OCI-LY7 (cell line): Measurements from ENCODE around the gene CCDC117. TPM values are rescaled to one million over a fixed set of nuclear protein-coding genes. Genes with fewer than 3 reads are reported as not detected.
A peak's percentile ranks its signal among the peaks of the same experiment; 100 is the strongest.
"Not testable (repeated sequence)": the region's sequence is repeated elsewhere in the genome, so short reads cannot be mapped to it uniquely, and the experiment has no call there.

Experiments
- BruUV-seq: library from RNA; stranded (reverse); fragments of 400-500 nt; replicated peaks from 2 replicates; lab custom pipeline; 2021; lab: Mats Ljungman, UMichigan
- CTCF ChIA-PET: fragments of 300-600 bp; sonication (Branson Sonifier 250); formaldehyde crosslinking; loops from one replicate; lab custom pipeline; 2022; ENCODE audit warnings: antibody characterized with exemption; ENCODE audit not compliant: unreplicated experiment; lab: Charles Lee
- POLR2A ChIA-PET: fragments of 300-600 bp; sonication (Branson Sonifier 250); formaldehyde crosslinking; loops from one replicate; lab custom pipeline; 2022; ENCODE audit warnings: antibody characterized with exemption; lab: Charles Lee
- DNase-seq: peaks from one replicate; pipeline ENCODE4 v3.0.0-alpha.2; 2015; ENCODE audit warnings: low spot score
- H2AFZ ChIP-seq: fragments of 200-600 bp; sonication (generic), shearing (Covaris generic); 2 replicates; pipeline ENCODE4 v1.6.1; 2014; ENCODE audit warnings: mild to moderate bottlenecking, antibody characterized with exemption, low read length, moderate library complexity
- H3K27ac ChIP-seq: fragments of 200-600 bp; sonication (generic); 2 replicates; pipeline ENCODE4 v1.5.1; 2014; ENCODE audit warnings: mixed run types, low read depth, mild to moderate bottlenecking, moderate library complexity, low read length, inconsistent platforms; ENCODE audit not compliant: poor library complexity, severe bottlenecking
- H3K36me3 ChIP-seq: fragments of 200-600 bp; sonication (generic); 2 replicates; pipeline ENCODE4 v1.6.1; 2014; ENCODE audit warnings: mild to moderate bottlenecking, antibody characterized with exemption, low read length, moderate library complexity, mixed read lengths; ENCODE audit not compliant: insufficient read depth
- H3K4me1 ChIP-seq: fragments of 200-600 bp; sonication (generic); 2 replicates; pipeline ENCODE4 v1.5.1; 2014; ENCODE audit warnings: mild to moderate bottlenecking, low read length; ENCODE audit not compliant: insufficient read depth, poor library complexity, severe bottlenecking
- H3K4me2 ChIP-seq: fragments of 200-600 bp; sonication (generic); 2 replicates; pipeline ENCODE4 v1.6.1; 2014; ENCODE audit warnings: mild to moderate bottlenecking, low read length
- H3K4me3 ChIP-seq: fragments of 200-600 bp; sonication (generic); 2 replicates; pipeline ENCODE4 v1.5.1; 2014; ENCODE audit warnings: mild to moderate bottlenecking, low read depth, low read length; ENCODE audit not compliant: poor library complexity, severe bottlenecking
- H3K79me2 ChIP-seq: fragments of 200-600 bp; sonication (generic); 2 replicates; pipeline ENCODE4 v1.6.1; 2016; ENCODE audit warnings: low read depth, mild to moderate bottlenecking, low read length, moderate library complexity, mixed read lengths; ENCODE audit not compliant: insufficient read depth
- H3K9me2 ChIP-seq: fragments of 200-600 bp; sonication (generic); 2 replicates; pipeline ENCODE4 v1.6.1; 2016; ENCODE audit warnings: mild to moderate bottlenecking, low read length, mixed read lengths; ENCODE audit not compliant: insufficient read depth
- H3K9me3 ChIP-seq: fragments of 200-600 bp; sonication (generic); 2 replicates; pipeline ENCODE4 v1.6.1; 2014; ENCODE audit warnings: mild to moderate bottlenecking, mixed run types, low read length, mixed read lengths
- H4K20me1 ChIP-seq: fragments of 200-600 bp; sonication (generic); 2 replicates; pipeline ENCODE4 v1.6.1; 2014; ENCODE audit warnings: mild to moderate bottlenecking, antibody characterized with exemption, low read length, moderate library complexity, mixed read lengths; ENCODE audit not compliant: insufficient read depth
- CTCF ChIP-seq: fragments of 200-600 bp; sonication (generic); conservative IDR thresholded peaks from 2 replicates; pipeline ENCODE4 v1.5.1; 2014; ENCODE audit warnings: mild to moderate bottlenecking, antibody characterized with exemption, low read length, moderate library complexity, mixed read lengths
- EZH2phosphoT487 ChIP-seq: fragments of 200-600 bp; sonication (generic); IDR thresholded peaks from 2 replicates; pipeline ENCODE4 v1.6.1; 2018; ENCODE audit warnings: low read depth, borderline replicate concordance, mild to moderate bottlenecking, mixed run types, antibody characterized with exemption, low read length, moderate library complexity, mixed read lengths
- intact Hi-C: fragments of 100-400 bp; cut with micrococcal nuclease; formaldehyde crosslinking; loops from one replicate; pipeline ENCODE4 v1.10.0; 2022; ENCODE audit not compliant: unreplicated experiment
- total RNA-seq, 2 experiments: library from RNA; depleted of rRNA in 1 of 2; stranded (reverse); fragments of >200 nt in 1 of 2; shearing (Covaris generic) in 1 of 2; gene quantifications; 2 replicates each; pipeline ENCODE4 v1.2.3, GENCODE V29; 2014 to 2022

CCDC117 gene
- total RNA-seq, 2 experiments from 2014 or later = 21.4 to 34.1 TPM

GRCh38 chr22:28802595-28803123 lies 30.2 kb downstream of the CCDC117 start:
- H3K4me3 ChIP-seq = no peak overlapping the region
- peak; percentile 35 for DNase-seq
- ChIA-PET CTCF (interaction anchor here (1.1 kb wide), 1 partner anchor 12 kb away, joined by 4 read pairs; no protein-coding TSS in a partner anchor), POLR2A (interaction anchor here (0.5 to 8.1 kb wide), 7 partner anchors 9 to 915 kb away, joined by 3 to 85 read pairs (median 4); no protein-coding TSS in a partner anchor)
- H3K36me3 ChIP-seq = peaks cover 4% of the 10 kb centered on the region
- H3K4me1 ChIP-seq = peaks cover 39% of the 10 kb centered on the region
- H2AFZ ChIP-seq = no peak overlapping the region
- no peak for TF ChIP-seq CTCF
- no peak for TF ChIP-seq EZH2phosphoT487
- no peak overlapping the region for H3K27ac ChIP-seq
- H3K79me2 ChIP-seq = peaks cover 9% of the 10 kb centered on the region; the same call in 1 of the 2 replicates
- intact Hi-C loops = loop anchor here (1.0 kb wide), 2 partner anchors 15 to 21 kb away; no protein-coding TSS in a partner anchor
- BruUV-seq = no TSS peak
- H3K9me3 ChIP-seq = no peaks in the 10 kb centered on the region
- peak overlapping the region; percentile 45 for H3K4me2 ChIP-seq
- no peaks in the 10 kb centered on the region for H3K9me2 ChIP-seq
- peaks cover 4% of the 10 kb centered on the region; the same call in 1 of the 2 replicates for H4K20me1 ChIP-seq

- H3K36me3 ChIP-seq, H3K9me3 ChIP-seq, intact Hi-C loops, H3K27ac ChIP-seq, H2AFZ ChIP-seq, H3K4me3 ChIP-seq, H3K4me2 ChIP-seq, H3K9me2 ChIP-seq, CTCF ChIA-PET, H3K79me2 ChIP-seq, H4K20me1 ChIP-seq, DNase-seq, BruUV-seq: not testable (repeated sequence)
- peaks cover 23% of the 10 kb centered on the region for H3K4me1 ChIP-seq
- POLR2A ChIA-PET = interaction anchor here (8.1 kb wide), 1 partner anchor 15 kb away, joined by 85 read pairs; no protein-coding TSS in a partner anchor
Measured at GRCh38 chr22:28805426-28805825, 32.9 kb downstream of the CCDC117 start.

DNA sequence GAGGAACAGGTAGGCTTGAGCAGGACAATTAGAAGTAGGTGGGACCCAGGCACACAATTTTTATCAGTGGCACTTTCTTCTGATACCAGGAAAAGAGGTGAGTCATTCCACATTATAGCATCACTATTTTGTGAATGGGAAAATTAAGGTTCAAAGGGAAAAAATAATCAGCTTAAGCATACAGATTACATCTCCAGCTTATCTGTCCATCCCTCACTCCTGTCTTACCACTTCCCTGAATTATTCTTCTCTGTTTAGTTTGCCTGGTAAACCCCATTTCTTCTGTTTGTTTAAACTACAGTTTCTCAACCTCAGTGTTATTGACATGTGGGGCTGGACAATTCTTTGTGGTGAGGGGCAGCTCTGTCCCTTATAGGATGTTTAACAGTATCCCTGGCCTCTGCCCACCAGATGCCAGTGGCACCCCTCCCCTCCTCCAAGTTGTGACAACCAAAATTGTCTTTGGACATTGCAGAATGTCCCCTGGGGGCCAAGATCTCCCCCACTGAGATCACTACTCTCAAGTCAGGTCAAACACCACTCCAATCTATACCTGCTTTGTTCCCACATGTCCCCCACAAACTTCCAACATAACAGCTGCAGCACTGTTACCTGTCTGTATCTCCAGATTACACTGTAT lies 36.3 kb downstream of the CCDC117 start:
- intact Hi-C loops = no loop called here
- Histone ChIP-seq H3K4me3 (no peak overlapping the region), H3K27ac (no peak overlapping the region), H3K9me2 (no peaks in the 10 kb centered on the region), H3K9me3 (no peaks in the 10 kb centered on the region), H3K36me3 (no peaks in the 10 kb centered on the region), H2AFZ (no peak overlapping the region), H3K4me1 (peaks cover 15% of the 10 kb centered on the region), H3K4me2 (no peak overlapping the region), H3K79me2 (no peaks in the 10 kb centered on the region), H4K20me1 (no peaks in the 10 kb centered on the region; the same call in 1 of the 2 replicates)
- TF ChIP-seq EZH2phosphoT487 (no peak), CTCF (no peak)
- no TSS peak for BruUV-seq
- CTCF ChIA-PET = no interaction called here
- POLR2A ChIA-PET = interaction anchor here (0.5 kb wide), 1 partner anchor 1112 kb away, joined by 4 read pairs; no protein-coding TSS in a partner anchor
- DNase-seq = no peak
